NCI-H146 treated with DMSO at 0.1 percent for 48 hours (cell line): ENCODE results near the gene DCDC2C.
"Not testable (repeated sequence)": the region's sequence is repeated elsewhere in the genome, so short reads cannot be mapped to it uniquely, and the experiment has no call there.

Experiments used
- DNase-seq: peaks from one replicate; lab custom pipeline; 2025; ENCODE audit not compliant: unreplicated experiment; lab: John Stamatoyannopoulos, UW

Gene DCDC2C

DNA sequence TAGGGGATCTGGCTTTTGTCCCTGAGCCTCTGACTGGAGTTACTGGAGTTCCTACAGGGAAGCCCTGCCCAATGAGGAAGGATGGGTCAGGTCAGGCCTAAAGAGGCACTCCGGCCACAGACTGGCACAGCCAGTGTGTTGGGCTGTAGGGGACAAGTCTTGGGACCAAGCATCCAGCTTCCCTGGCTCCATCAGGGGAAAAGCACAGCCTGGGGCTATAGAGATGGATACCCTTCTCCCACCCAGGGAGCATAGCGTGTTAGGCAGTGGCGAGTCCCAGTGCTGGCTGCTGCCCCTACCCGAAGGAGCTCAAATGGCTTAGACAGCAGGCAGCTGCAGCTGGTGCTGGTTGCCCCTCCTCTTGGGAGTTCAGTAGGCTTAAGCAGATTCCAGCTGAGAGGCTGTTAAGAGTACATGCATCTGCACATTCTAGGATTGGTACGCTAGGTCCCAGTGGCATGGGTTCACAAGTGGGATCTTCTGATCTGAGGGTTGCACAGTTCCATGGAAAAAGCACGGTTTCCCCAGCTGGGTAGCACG lies 111.4 kb downstream of the DCDC2C start:
- no peak for DNase-seq

DNA sequence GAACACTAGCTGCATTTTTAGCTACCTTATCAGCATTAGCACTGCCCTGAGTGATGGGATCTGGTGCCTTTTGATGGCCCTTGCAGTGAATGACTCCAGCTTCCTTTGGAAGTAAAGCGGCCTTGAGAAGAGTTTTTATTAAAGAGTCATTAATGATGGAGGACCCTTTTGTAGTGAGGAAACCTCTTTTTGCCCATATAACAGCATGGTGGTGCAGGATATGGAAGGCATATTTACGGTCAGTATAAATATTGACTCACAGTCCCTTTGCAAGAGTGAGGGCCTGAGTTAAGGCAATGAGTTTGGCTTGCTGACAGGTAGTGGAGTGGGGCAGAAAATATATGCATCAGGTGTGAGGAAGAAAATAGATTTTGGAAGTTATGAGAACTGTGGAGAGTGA lies 113.8 kb downstream of the DCDC2C start:
- DNase-seq = not testable (repeated sequence)

DNA sequence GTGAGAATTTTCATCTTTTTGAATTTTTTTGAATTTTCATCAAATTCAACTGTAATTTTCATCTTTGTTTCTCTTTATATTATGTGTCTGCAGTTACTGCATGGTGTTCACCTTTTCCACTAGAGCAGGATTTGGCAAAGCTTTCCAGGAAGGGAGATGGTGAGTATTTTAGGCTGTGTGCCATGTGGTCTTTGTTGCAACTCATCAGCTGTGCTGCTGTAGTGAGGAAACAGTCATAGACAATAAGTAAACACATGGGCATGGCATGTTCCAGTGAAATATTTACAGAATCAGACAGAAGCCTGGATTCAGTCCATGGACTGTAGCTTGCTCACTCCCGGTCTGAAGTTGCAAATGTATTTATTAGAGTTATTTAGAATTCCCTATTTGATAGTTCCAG lies 120.4 kb downstream of the DCDC2C start:
- DNase-seq = no peak

DNA sequence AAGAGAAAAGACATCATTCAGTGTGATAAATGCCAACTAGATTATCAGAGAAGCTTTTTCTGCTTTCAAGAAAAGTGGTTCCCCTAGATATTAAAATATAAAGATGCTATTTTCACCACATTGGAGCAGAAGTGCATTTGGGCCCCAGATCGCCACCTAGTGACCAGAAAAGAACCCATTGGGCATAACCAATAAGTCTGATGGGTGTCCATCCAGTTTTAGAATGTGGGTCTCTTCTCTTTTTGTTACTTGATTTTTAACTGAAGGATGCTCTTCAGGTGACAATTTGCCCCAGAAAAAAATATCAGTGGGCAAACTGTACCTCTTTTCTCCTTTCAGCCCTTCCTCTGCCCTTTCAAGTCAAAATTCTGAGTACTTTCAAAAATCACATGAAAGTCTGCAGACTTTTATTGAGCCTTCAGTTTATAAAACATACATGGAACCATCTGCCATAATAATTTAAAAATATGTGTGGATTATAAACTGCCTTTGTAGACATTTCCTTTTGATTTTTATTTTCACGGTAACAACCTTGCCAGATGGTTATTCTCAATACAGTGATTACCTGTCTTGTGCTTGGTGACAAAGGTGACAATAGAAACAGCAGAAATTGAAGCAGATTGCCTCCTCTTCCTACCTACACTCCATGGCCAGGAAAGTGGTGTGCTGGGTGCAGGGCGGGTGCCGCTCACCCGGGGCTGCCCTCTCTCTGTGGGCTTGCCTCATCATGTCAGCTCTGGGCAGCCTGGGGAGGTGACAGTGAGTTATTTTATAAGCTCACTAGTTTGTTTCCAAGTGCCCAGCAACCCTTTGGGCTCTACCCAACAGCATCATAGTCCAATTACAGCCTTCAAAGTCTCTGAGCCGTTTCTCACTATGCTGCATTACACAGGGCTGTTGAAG lies 124.5 kb downstream of the DCDC2C start:
- DNase-seq = peak; percentile 35

DNA sequence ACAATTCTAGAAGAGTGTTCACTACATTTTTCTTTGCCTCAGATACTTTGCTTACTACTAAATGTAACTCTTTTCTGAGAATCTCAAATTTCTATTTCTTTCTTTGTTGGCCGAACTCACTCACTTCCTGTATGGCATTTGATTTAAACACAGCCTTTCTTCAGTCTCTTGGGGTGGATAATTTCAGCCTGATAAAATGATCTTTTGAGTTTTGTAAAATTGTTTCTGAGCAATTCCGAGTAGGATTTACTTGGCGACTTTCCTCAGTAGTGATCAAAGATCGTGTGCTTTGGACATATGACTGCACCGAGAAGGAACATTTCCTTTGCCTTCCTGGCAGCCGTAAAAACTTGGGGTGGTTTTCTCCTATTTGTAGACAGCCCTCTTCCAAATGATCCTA lies 127.4 kb downstream of the DCDC2C start:
- DNase-seq = no peak

DNA sequence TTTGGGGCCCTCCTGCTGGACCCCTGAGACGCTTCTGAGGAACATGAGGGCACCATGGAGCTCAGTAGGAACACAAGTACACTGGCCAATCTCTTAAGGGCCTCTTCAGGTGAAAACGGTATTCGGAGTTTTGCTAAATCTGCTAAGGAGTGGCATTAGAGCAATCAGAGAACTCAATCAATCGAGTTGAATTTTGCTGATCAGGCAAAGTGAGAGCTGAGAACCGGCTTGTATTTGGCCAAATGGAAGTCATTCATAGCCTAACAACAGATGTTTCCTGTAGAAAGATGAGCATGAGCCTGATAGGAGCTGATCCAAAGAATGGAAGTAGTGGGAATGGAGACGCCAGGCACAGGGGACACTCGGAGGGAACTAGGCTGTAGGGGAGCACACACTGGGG lies 133.7 kb downstream of the DCDC2C start:
- no peak for DNase-seq

DNA sequence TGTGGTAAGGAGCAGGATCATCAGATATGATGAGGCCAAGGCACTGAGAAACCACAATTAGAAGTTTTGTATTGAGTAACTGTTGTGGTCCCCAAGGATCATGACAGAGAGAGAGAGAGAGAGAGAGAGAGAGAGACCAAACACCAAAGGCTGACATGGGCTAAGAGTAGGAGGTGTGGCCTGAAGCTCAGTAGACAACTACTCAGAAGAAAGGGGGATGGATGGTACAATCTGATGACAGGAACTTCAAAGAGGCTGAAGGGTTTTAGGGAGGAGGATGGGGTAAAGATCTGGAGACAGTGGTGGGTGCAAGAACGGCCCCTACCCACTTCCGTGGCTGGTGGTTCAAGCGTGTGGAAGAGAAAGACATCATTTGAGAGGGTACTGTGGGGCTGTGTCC lies 135.0 kb downstream of the DCDC2C start:
- no peak for DNase-seq

DNA sequence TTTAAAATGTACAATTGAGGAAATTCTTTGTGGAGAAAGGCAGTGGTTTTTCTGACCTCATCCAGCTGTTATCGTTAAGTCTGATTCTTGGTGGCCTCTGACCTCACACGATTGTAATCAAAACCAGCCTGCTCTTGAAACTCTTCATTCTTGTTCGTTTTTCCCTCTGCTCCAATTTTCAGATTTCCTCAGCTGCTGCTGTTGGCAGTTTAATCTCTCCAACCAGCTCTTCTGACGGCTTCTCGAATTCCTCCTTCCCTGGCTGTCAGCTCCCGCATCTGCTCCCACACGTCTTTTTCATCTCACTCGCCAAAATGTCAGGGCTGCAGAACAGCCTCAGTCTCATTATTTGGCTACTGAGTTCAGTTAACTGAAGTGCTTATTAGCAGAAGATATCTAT lies 136.1 kb downstream of the DCDC2C start:
- no peak for DNase-seq

DNA sequence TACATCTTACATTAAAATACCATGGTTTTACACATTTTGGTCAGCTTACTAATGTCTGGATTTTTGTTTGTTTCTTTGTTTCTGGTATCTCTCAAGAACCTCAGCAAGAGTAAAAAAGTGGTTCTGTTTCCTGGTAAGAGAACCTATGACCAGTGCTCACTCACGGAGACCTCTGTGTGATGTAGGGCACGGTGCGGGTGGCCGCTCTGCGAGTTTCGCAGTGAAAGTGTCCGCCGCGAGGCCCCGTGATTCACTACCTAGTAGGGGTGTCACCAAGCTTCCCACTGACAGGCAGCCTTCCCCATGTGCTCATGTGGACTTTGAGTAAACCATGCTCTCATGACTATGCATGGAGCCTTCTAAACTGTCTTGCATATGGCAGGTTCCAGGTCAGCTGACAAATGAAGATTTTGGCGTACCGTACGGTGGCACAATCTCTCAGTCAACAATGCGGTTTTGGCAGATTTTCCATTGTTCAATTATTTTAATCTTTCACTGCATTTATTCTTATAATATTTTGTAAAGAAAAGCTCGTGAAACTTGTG lies 137.3 kb downstream of the DCDC2C start:
- DNase-seq = no peak

DNA sequence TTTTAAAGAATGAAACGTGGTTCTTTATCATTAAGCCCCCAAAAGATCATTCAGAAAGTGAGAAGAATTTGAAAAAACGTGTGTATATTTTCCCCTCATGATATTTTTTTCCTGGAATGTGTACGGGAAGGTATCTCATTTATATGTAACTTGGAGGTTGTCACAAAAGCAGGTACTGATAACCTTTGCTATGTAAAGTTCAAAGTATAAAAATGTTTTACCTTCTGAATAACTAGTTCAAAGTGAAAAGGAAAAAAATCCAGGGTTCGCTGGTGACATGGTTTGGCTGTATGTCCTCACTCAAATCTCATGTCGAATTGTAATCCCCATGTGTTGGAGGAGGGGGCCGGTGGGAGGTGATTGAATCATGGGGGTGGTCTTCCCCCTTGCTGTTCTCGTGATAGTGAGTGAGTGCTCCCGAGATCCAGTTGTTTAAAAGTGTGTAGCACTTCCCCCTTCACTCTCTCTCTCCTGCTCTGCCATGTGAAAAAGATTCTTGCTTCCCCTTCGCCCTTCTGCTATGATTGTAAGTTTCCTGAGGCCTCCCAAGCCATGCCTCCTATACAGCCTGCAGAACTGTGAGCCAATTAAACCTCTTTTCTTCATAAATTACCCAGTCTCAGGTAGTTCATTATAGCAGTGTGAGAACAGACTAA lies 144.2 kb downstream of the DCDC2C start:
- DNase-seq = no peak

DNA sequence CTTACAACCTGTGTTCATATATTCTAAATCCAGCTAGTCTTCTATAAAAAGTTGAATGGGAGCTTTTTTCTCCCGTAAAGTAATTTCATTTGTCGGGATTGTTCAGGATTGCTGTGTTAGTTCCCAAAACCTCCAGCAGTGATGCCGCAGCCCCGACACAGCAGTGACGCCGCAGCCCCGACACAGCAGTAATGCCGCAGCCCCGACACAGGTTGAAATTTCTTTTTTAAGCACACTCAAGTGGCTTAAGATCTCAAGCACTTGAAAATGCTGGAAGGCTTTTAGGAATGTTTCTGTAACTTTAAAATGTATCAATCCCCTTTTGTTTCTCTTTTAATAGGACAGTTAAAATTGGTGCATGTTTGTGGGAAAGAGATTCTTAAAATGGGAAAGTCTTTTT lies 145.4 kb downstream of the DCDC2C start:
- no peak for DNase-seq

DNA sequence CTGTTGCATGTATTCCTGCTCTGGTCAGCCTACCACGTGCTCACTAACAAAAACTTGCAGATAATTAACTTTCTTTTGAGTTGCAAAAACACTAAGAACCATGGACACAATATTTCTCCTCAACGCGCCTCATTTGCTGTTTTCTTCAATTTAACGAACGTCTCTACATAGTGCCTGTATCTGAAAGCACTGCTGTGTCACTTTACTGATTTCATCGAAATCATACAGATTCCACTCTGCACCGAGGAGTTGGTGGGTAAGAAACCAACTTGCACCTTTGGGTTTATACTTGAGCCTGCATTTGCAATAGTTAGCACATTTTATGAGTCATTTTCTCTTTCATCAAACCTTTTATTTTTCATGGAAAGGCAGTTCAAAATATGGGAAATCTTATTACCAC lies 145.8 kb downstream of the DCDC2C start:
- DNase-seq = no peak

DNA sequence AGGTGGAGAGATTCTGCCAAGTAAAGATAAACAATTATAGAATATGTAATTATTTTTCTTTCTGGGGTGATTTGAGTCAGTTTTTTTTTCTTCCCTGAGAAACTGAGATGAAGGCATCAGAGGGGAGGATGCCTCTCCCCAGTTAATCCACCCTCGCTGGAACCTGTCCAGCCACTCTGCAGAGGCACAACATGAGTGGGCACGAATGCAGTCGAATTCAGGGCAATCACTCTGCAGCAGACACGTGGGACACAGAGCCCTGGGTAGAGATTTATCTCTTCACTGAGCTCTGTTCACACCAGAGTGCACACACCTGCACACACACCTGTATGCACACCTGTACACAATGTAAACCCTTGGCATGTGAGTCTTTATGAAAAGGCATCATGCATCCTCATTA lies 154.2 kb downstream of the DCDC2C start:
- peak; percentile 96 for DNase-seq

DNA sequence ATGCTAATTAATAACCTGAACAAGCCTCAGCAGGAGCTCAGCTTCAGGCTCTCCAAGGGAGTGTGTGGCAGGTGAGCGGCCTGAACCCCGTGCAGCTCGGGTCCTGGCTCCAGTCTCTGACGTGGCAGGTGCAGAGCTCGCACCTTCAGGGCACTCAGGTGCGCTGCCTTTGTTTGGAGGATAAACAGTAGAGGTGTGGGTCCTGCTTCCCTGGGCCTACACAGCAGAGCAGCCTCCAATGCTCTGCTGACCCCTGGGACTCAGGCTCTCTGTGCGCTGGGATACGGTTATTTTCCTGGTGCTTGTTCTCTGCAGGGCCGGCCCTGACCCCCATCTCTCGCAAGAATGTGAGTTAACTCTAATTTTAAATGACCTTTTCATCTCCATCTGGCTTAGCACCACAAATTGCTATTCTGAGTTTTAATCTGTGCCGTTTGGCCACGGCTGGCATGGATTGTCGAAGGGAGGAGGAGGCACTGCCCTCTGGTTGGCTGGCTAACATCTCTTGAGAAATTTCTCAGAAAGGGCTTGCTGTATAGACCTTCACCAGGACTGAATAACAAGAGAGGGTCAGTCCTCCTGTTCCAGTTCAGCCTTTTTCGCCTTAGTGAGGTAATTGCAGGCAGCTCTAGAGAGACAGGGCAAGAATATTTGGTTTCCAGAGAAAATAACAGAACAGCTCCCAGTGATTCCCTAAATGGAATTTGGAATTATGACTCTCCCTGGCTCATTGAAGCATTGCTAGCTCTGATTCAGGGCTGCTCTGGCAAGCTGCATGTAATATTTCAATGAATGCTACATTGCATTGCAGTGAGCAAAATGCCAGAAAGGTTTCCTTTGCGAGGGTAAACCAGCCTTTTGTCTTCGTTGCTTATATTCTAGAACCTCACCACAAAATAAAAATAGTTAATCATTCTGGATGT lies 161.8 kb downstream of the DCDC2C start:
- DNase-seq = peak; percentile 87

DNA sequence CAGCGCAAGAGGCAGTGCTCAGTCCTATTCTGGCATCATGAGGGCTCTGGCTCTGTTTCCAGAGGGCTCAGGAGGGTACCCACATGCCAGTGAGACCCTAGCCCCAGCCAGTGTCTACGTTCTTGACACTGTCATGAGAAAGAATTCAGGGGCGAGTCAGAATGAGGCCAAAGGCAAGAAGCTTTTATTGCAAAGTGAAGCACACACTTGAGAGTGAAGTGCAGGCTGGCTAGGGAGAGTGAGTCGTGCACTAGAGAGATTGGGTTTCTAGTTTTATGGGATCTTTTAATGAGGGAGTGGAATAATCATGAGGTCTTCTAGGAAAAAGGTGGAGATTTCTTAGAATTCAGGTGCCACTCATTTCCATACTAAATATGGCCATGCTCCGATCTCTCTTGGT lies 164.1 kb downstream of the DCDC2C start:
- no peak for DNase-seq

DNA sequence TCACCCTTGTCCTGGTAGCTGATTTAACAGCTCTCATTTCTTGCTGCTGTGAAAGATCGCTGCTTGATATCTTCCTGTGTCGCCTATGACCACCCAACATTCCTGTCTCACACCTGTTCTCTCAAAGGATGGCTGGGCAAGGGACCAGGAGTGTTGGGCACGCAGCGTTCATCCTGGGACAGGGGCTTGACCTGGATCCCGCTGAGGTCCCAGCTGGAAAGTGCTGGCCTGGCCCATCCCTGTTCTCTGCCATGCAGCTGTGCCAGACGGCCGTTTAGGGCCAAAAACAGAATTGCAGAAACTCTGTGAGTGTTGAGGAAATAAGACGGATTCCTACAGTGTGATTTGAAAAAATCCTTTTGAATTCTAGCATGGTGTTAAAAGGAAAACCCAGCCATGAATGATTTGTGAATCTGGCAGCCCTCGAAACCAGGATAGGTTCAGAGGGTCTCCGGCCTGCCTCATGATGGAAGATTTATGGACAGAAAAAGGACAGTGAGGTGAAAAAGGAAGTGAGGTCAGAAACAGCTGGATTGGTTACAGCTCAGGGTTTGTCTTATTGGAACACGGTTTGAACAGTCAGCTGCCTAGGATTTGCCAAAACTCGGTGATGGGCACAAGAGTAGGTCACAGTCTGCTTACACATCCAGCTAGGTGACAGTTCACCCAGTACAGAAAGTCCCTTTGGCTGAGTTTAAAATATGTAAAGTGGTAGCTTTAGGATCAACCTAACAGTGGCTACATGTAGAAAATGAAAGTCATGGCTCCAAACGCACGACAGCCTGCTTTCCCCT lies 164.8 kb downstream of the DCDC2C start:
- no peak for DNase-seq

DNA sequence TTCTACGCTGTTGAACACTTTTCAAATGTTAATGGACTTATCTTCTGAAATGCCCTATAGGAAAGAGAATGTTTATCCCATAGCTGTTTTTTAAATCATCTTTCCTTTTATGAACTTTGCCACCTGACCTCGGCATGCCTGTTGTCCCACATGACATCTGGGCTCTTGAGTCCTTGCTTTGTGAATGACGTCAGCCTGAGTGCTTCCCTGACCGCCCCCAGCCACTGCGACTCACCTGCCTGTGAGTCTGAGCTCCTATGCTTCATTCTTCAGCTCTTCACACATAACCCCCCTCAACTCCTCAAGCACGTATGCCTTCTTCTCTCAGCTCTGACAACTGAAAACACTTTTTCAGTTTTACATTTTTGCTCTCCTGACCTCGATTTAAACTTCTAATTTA lies 166.8 kb downstream of the DCDC2C start:
- no peak for DNase-seq

DNA sequence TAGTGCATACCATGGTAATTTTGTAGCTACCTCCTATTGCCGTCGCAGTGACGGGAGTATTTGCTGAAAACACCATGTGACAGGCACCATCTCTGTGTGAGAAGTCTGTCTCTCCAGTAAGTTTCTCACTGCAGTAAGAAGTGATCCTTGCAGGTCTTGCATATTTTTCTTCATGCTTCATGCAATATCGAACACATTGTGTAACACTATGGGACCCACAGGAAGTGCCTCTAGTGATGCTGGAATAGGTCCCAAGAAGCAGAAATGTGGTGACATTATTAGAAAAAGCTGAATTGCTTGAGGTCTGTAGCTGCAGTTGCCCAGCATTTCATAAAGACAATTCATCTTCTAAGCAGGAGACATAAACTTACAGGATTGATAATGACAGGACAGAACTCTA lies 167.6 kb downstream of the DCDC2C start:
- no peak for DNase-seq

DNA sequence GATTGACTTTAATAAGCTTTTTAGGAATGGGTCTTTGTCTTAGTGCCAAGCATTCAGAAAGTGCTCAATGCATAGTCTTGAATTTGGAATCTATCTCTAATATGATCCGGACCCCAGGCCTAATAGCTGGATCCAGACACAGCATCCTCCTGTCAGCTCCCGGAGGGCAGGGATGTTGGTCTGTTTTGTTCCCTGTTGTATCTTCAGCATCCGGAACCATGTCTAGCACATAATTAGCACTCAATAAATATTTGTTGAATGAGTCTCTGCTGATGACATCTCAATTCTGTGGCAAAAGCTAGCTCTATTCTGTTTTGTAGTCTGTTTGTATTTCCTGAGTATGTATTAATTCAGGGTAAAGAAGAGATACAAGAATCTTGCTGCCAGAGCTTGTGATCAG lies 169.1 kb downstream of the DCDC2C start:
- DNase-seq = no peak

DNA sequence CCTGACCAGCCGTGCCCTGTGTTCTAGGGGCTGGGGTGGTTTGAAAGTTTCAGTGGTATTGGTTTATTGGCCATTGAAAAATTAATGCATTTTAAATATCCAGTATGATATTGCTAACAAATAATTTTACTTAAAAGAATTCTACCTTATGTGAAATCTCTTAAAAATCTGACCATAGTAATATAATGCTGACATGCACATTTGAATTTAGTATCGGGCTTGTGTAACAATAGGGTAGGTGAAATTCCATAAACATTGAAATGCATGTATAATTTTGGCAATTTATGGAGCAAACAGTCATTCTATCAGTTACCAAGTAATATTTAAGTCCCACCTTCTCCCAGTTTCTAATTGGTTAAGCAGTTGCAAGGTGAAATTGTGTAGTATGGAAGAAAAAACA lies 170.5 kb downstream of the DCDC2C start:
- DNase-seq = no peak
